DMS79 (cell line): ENCODE measurements around the gene ASCC3.

ENCODE experiments used
- DNase-seq: peaks from one replicate; lab custom pipeline; 2025; lab: John Stamatoyannopoulos, UW

Gene ASCC3

GRCh38 chr6:100464903-100465700, 416.0 kb downstream of the ASCC3 start, which contains the start of gene SIM1:
TSS of gene SIM1 (minus strand) at chr6:100464921. CDS start at chr6:100463468, 1,453 bp downstream.
- peak; percentile 31 for DNase-seq

- no peak for DNase-seq
These were observed 416.8 kb downstream of the ASCC3 start for GRCh38 chr6:100464162-100464851.

- no peak for DNase-seq
These were observed 417.4 kb downstream of the ASCC3 start for GRCh38 chr6:100463630-100464161.

DNA sequence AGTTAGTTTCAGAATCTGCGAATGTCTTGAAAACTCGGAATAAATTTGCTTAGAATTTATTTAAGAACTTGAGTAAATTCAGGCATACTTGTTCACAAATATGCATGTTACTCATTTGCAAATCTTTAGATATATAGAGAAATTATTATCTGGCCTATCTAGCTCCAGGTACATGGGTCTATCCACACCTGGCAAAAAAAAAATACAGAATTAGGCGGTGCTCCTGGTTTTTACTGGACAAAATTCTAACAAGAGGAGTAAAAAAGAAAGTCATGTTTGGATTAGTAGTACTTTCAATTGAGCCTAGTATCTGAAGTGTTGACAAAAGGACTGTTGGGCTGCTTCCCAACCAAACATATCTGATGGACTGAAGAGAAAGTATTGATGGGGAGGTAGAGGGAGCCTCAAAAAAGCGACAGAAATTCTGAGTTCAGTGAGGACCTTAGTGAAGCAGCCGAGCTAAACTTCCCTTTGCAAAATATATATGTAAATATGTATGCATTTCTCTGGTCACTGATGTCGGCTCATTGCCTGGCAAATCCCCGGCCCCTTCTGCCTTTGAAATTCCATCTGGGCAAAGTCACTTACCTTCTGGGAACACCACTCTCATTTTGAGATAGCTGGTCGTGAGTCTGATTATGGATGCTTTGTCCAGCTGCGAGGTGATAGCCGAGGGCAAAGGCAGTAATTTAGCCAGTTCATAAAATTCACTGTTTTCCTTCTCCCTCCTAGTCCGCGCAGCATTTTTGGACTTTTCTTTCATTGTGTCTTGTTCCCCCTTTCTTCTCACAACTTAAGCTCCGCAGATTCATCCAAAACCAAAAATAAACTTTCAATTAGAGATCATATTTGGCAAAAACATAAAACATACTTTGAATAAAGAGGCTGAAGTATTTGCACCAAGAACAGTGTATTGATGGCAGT, 418.2 kb downstream of the ASCC3 start:
- DNase-seq: no peak

DNA sequence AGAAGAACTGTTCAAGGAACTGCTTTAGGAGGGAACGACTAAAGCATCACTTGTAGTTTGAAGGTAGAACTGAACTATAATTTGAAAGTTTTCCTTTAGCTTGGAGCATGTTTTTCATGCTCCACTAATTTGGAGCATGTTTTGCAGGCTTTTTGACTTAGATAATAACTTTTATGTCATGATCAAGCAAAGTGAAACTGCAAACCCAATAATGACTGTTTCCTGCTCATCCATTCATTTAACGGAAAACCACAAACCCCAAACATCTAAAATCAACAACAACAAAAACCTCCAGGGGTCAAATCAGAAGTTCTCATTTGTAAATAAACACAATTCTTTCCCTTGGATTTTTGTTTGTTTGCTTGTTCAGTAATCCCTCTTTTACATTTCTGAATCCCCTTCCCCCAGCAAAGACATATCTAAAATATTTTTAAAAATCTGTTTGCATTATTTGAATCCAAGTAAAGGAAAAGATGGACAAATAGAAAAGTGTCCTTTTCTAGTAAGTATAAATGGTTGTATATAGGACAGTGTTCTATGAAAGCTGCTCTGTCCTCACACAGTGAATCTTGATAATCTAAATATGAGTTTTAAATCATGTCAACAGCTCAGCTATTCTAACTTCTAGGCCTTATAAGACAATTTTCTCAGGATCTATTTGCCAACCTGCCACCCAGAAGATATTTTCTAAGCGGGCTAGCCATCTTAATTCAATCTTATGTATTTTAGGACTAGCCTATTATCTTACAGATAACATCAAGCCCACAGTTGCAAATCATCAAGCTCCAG, 419.0 kb downstream of the ASCC3 start:
- DNase-seq: no peak

- DNase-seq: no peak
These were observed 419.7 kb downstream of the ASCC3 start for GRCh38 chr6:100461278-100461916.

GRCh38 chr6:100460650-100461204, 420.4 kb downstream of the ASCC3 start:
- no peak for DNase-seq

GRCh38 chr6:100459592-100460184, 421.4 kb downstream of the ASCC3 start:
- no peak for DNase-seq

DNA sequence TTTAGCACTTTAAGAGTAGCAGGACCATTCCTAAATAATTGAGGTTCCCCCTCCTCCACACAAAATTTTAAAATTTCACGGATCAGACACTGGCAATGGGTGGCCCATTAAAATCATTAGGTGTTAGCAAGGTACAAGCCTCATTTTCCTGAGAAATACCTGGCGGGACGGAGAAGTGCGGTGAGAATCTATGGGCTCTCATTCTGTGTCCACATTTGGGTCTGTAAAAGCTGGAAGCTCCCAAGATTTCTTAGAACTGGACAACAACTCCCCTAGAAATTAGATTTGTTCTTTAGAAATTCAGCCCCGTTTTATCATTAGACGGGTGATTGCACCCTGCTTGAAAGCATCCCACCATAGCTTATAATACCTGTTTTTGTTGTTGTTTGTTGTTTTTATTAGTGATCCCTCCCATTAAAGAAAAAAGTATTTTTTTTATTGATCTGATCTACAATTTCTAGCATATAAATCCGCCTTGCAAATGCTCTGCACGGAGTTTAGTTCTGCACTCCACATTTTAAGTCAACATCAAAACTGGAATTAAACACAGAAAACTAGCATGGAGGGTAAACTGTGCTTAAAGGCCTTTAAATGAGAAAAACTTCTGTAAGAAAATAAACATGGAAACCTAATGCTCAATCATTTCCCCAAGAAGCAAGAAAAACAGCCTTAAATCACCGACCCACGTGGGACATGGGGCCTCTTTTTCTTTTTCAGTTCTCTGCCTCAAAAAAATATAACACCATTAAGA, 422.1 kb downstream of the ASCC3 start:
- DNase-seq: no peak
